H7 (cell line): ENCODE measurements around the gene MS4A4A. TPM values are rescaled to one million over a fixed set of nuclear protein-coding genes. Genes with fewer than 3 reads are reported as not detected.

Source experiments
- DNase-seq: peaks from one replicate; pipeline ENCODE4 v3.0.0; 2012
- H3K27me3 ChIP-seq: 2 replicates; pipeline ENCODE4 v1.6.0; 2011; ENCODE audit warnings: mild to moderate bottlenecking, low read length; ENCODE audit not compliant: control insufficient read depth, insufficient read depth
- H3K36me3 ChIP-seq: replicated peaks from 2 replicates; pipeline ENCODE4 v1.5.1; 2011; ENCODE audit warnings: low read length; ENCODE audit not compliant: control insufficient read depth, insufficient read depth
- H3K4me3 ChIP-seq: 2 replicates; pipeline ENCODE4 v1.5.1; 2011; ENCODE audit warnings: low read depth, mild to moderate bottlenecking, control low read depth, low read length, moderate library complexity; ENCODE audit not compliant: insufficient read depth
- total RNA-seq: library from RNA; depleted of rRNA; stranded (reverse); fragments of >200 nt; shearing (Covaris generic); gene quantifications from 2 replicates; pipeline ENCODE4 v1.2.3, GENCODE V29; 2014; rRNA removed

The MS4A4A gene
- not detected in 2 replicates for total RNA-seq

DNA sequence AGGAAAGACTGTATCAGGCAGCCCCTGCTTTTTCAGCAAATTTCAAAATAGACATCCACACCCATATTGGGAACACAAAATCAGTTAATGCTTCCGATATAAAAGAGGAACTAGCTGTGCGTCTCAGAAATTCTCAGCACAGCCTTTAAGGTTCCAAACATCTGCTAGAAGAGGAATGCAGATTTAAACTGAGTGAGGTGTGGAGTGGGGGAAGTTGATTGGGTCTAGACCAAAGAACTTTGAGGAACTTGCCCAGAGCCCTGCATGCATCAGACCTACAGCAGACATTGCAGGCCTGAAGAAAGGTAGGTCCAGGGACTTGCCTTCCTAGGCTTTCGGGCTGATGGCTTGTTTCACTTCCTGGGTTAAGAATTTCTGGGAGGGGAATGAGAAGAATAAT is at the start of gene MS4A4A:
Gene MS4A4A (plus strand): TSS at position 255 of the 400 bp plus-strand sequence. CDS start 10 bp downstream, at position 265.
- Histone ChIP-seq H3K27me3 (no peaks in the 10 kb centered on the region), H3K4me3 (no peak within 1 kb of the TSS), H3K36me3 (no peaks in the 10 kb centered on the region)
- no peak for DNase-seq

DNA sequence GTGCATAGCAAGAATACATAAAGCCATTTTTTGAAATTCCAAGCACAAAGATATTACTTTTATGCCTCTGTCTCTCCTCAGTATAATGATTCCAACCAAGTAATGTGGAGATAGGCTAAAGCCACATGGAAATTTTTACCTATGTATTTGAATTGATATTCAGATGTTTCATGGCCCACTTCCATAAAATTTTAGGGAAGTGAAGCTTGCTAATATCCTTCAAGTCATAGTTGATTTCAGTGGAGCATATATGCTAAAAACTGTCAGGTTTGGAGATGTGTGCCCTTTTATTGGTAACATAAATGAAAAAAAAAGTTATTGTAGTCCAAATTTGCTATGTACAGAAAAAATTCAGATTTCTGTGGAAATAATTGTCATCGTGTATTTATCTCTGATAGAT is 49.8 kb upstream of the MS4A4A start:
- no peak for DNase-seq
- Histone ChIP-seq H3K36me3 (no peaks in the 10 kb centered on the region), H3K27me3 (no peaks in the 10 kb centered on the region), H3K4me3 (no peak overlapping the region)

DNA sequence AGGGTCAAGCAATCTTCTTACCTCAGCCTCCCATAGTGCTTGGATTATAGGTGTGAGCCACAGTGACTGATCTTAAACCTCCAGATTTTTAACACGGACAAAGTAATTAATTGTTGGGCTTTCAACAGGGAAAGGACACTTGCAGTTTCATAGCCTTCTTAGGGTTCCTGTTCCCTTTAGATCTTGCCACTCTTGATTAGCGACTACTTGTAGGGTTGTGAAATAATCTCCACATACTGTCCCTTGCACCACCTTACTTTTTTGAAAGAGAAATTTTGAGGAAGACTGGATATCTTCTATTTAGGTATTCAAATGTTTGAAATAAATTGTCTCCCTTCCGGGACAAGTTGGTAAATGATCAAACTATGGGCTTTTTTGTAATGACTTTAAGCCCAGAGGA is 45.1 kb upstream of the MS4A4A start:
- Histone ChIP-seq H3K4me3 (no peak overlapping the region), H3K36me3 (no peaks in the 10 kb centered on the region), H3K27me3 (no peaks in the 10 kb centered on the region)
- DNase-seq: no peak

DNA sequence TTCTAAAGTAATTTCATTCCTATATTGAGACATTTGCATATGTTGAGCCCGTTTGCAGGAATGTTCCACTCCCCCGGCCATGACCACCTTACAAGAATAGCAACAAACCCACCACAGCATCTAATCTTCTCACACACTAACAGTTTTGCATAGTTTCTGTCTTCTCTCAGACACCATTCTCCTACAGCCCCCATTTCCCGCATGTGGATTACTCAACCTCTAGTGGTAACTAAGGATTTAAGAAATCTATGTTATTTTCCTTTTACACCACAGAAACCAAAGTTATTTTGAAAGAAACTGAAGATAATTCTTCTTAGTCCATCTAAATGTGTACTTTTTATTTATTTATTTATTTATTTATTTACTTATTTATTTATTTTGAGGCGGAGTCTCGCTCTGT is 39.8 kb upstream of the MS4A4A start:
- no peaks in the 10 kb centered on the region for H3K27me3 ChIP-seq
- H3K4me3 ChIP-seq: no peak overlapping the region

DNA sequence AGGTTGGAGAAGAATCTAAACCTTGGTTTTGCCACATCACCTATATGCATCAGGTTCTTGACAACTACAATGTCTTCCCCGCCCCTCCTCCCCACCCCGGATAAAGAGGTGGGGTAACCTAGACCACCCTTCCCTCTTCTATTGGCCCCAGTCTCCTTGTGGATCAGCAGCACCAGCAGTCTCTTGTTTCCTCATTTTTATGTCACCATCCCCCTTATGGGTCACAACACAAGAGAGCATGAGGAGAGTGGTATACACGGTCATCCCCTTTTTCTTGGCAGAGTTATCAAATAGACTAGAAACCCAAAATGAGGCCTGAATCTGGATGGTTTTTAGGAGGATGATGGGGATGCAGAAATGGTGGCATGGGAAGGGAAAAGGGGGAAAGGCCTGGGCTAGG is 38.7 kb upstream of the MS4A4A start:
- DNase-seq: no peak
- no peaks in the 10 kb centered on the region for H3K27me3 ChIP-seq
- H3K4me3 ChIP-seq: no peak overlapping the region
- H3K36me3 ChIP-seq: no peaks in the 10 kb centered on the region

More for the DNA sequence above, 39.8 kb upstream of the MS4A4A start:
- DNase-seq: no peak
- H3K36me3 ChIP-seq: no peaks in the 10 kb centered on the region

DNA sequence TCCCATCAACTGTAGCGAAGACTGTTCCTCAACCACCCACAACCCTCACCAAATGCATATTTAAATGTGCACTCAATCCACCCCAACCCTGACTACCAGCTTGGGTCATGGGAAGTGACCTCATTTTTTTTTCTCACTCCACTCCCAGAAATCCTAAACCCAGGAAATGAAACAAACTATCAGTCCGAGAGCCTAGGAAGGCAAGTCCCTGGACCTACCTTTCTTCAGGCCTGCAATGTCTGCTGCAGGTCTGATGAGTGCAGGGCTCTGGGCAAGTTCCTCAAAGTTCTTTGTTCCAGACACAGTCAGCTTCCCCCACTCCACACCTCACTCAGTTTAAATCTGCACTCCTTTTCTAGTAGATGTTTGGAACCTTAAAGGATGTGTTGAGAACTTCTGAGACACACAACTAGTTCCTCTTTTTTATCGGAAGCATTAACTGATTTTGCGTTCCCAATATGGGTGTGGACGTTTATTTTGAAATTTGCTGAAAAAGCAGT is 37.7 kb upstream of the MS4A4A start, which contains the start of gene MS4A4E:
Gene MS4A4E (minus strand): TSS at position 398 of the 500 bp plus-strand sequence. CDS start 13,082 bp downstream, outside the sequence.
- Histone ChIP-seq H3K4me3 (no peak within 1 kb of the TSS), H3K27me3 (no peaks in the 10 kb centered on the region), H3K36me3 (no peaks in the 10 kb centered on the region)
- DNase-seq: no peak

DNA sequence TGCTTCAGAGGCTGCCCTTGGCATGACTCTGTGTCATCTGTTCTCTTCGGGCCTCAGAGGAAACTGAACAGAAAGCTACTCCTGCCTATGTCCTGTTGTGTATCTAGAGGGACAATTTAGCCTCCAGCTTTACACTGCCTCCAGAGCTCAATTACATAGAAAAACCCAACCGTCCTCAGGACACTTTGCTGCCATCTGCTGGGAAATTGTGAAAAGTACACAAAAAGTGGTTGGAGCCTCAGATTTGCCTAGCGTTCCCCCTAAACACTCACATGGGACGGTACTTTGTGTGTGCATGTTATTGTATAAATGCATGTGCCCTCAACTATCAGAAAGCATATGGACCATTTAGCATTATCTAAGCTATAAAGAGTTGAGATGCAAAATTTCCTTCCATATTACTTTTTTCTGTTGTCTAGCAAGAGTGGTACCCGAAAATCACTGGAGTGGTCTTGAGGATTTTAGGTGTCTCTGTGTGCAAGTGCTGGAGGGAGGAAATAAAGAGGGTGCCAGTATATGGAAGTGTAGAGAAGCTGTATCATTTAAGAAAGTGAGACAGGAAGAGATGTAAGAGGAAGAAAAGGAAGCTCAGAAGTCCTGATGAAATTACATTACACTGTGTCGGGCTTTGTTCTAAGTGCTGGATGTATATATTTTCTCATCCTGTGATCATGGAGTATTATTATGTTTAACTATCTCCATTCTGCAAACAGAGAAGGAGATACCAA is 28.8 kb upstream of the MS4A4A start:
- Histone ChIP-seq H3K27me3 (no peaks in the 10 kb centered on the region), H3K36me3 (no peaks in the 10 kb centered on the region), H3K4me3 (no peak overlapping the region)
- DNase-seq: no peak

DNA sequence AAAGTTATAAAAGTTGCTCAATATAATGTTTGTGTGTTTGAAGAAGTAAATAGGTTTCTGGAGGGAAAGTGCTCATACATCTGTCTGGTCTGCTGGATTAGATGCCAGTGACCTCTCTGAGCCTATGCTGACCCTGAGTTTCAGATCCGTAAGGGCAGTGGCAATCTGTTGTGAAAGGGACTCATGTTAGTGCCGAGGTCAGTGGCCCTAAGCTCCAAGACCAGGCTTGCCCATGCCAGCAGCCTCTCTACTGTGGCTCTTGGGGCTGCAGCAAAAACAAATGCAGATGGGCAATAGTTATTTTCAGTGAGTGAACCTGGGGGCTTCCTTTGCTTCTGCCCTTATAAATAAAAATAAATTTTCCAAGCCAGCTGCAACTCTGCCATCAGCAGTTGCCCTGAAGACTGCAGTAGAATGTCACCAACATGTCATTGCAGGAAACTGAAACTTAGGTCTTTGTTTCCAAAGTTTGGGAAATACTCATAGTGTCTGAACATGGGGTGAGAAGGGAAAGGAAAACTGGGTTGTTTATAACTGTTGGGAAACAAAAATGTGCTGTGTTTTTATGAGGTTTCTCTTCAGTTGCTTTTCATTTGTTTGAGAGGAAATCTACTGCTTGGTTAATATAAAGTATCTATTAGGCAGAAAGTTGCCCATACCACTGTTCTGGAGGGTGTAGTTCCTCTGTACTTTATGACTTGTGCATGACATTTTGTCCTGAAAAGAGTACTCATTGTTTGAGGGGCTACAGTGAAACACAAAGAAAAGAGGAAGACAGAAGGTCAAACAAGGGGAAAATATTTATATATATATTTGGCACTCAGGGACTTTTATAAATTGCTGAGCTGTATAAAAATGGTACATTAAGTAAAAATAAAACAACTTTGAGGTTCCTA is 28.0 kb upstream of the MS4A4A start:
- DNase-seq: no peak
- no peaks in the 10 kb centered on the region for H3K36me3 ChIP-seq
- no peaks in the 10 kb centered on the region for H3K27me3 ChIP-seq
- H3K4me3 ChIP-seq: no peak overlapping the region

DNA sequence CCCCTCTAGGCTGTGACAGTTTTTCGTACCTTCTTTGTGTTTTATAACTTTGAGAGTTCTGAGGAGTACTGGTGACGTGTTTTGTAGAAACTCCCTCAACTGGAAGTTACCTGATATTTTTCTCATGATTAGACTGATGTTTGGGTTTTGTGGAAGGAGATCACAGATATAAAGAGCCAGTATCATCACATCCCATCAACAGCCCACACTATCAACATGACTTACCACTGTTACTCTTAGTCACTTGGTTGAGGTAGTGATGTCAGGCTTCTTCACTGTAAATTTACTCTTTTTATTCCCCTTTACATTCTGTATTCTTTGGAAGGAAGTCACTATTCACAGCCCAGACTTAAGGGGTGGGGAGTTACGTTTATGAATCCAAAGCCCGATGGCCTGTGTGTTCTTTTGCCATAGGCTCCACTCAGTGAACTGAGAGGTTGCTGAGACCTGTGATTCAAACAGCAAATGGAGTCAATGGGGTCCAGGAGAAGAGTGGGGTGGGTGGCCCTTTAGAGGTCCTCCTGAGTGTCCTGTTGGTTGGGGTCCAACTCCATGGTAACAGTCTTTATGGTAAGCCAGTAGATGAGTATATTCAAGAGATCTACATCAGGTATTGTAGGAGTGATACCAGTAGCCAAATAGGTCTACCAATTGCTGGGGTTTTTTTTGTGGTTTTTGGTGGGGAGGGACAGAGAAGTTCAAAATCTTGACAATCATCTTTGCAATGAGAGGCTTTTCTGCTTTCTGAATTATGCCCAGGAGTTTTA is 22.3 kb upstream of the MS4A4A start:
- no peak for DNase-seq
- Histone ChIP-seq H3K36me3 (no peaks in the 10 kb centered on the region), H3K4me3 (no peak overlapping the region), H3K27me3 (no peaks in the 10 kb centered on the region)

DNA sequence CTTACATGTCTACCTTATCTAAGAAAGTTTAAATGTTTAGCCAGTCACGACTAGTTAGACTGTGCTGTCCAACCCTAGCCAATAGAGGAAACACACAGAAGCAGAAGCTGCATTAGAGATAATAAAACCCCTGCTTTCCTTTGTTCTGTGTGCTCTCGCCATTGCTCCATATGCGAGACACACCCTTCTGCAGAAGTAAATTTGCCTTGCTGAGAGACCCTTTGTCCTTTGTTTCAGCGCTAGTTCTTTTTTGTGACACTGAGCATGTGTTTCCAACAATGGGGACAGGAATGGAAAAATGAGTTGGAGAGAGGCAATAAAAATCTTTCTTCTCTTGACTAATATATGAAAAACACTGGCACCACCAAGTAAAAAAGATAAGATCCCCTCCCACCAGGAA is 19.5 kb upstream of the MS4A4A start:
- no peak overlapping the region for H3K4me3 ChIP-seq
- DNase-seq: no peak
- no peaks in the 10 kb centered on the region for H3K27me3 ChIP-seq
- H3K36me3 ChIP-seq: no peaks in the 10 kb centered on the region

DNA sequence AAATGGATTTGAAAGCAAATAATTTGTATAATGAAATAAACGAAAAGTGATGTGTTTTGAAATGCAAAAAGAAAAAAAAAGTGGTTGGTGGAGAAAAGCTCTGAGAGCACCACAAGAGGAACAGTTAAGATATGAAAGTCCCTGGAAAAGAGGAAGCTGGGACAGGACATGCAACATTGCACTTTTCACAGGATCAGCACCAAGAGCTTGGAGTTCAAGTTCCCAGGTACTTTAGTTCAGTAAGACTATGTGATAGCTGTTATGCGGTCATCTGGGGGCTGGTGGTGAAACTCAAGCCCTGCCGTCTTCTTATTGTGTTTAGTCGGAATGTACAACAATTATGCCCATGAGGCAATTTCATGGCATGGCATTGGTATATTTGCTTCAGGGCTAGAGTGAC is 17.1 kb upstream of the MS4A4A start:
- DNase-seq: no peak
- no peak overlapping the region for H3K4me3 ChIP-seq
- no peaks in the 10 kb centered on the region for H3K36me3 ChIP-seq
- H3K27me3 ChIP-seq: no peaks in the 10 kb centered on the region

DNA sequence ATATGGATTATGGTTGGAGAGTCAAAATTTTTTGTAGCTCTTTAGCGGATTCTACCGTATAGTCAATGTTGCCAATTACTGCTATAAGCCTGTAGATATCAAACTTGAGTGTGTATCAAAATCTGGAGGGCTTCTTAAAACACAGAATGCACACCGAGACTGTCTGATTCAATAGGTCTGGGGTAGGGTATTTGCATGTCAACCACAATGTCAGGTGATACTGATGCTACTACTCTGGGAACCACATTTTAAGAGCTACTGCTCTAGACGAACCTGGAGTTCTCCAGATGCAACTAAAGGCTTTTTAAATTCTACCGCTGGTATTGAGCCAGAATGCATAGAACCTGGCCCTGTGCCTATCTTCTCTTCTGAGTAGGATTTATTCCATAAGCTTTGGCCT is 15.8 kb upstream of the MS4A4A start:
- no peak overlapping the region for H3K4me3 ChIP-seq

DNA sequence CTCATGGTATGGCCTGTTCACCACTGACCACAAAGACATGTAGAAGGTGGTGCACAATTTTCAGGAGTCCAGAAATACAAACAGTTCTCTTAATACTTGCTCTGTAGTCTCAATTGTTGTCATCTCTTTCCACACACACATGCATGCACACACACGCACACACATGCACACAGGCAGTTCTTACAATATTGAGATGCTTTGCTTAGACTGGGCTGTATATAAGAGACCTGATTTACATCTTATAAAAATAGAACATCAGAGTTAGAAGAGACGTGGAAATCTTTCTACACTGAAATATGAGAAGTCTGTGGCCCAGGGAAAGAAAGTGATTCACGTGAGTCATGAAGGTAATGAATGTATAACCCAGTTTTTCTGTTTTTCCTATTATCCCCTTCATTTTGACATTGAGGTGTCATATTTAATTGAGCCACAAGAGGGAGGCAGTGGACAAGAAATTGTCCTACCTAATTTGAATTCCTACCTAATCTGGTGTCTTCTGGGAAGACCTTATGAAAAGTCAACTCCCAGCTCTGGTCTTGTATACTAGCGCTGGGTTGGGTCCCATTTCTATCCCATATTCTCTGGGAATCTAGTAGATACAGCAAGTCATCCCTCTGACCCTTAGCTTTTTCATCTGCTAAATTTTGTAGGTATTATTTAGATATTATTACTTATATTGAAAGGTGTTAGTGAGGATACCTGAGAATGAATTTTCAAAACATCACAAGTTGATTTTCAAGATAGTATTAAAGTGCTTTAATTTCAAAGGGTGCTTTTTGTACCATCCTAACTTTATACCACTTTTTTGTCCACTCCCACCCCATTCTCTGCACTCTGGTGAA is 14.9 kb upstream of the MS4A4A start:
- DNase-seq: peak; percentile 12
- no peak overlapping the region for H3K4me3 ChIP-seq
- no peaks in the 10 kb centered on the region for H3K27me3 ChIP-seq

More for the DNA sequence above, 15.8 kb upstream of the MS4A4A start:
- Histone ChIP-seq H3K36me3 (no peaks in the 10 kb centered on the region), H3K27me3 (no peaks in the 10 kb centered on the region)
- DNase-seq: no peak

More for the DNA sequence above, 14.9 kb upstream of the MS4A4A start:
- no peaks in the 10 kb centered on the region for H3K36me3 ChIP-seq
